ENCODE data around the gene SLC25A20. TPM values are rescaled to one million over a fixed set of nuclear protein-coding genes. Genes with fewer than 3 reads are reported as not detected.
A peak's percentile ranks its signal among the peaks of the same experiment; 100 is the strongest.
"Not testable (repeated sequence)": the region's sequence is repeated elsewhere in the genome, so short reads cannot be mapped to it uniquely, and the experiment has no call there.

Gene SLC25A20
- total RNA-seq, 4 donors from 2014 or later = 67.8 to 110 (median 83.4) TPM

DNA sequence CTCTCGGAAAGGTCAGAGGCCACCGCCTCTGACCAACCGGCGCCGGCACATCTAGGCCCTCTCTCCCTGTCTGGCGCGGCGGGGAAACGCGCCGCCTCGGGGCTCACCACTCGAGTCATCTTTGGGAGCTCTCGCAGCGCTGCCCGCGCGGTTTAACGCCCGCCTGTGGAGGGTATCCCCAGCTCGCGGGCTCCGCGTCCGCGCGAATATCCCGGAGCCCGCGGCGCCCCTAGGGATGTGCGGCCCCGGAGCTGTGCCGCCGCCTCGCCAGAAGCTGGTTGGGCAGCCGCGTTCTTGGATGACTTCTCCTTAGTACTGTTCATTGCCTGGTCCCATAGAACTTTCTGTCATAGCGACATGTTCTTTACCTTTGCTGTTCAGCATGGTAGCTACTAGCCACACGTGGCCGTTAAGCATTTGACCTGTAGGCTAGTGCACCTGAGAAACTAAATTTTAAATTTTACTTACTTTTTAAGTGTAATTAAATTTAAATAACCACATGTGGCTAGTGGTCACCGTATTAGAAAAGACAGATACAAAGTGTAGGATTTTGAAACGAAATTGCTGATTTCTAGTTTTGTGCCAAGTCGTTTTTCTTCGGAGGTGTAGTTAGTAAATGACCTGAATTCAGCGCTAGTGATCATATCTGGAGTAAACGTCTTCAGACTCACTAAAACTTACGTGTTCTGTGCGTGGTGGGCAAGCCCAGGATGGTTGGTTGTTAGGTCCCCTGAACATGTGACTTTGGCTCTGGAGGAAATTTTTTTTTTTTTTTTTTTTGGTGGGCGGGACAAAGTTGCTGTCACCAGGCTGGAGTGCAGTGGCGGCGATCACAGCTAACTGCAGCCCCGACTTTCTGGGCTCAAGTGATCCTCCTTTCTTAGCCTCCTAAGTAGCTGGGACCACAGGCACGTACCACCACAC, 20.8 kb upstream of the SLC25A20 start:
- Histone ChIP-seq H3K4me3 (peak overlapping the region; percentile 73 to 94 (median 92)), H3K36me3 (peaks cover 0 to 11% of the 10 kb centered on the region in 2 donors), H3K27me3 (no peaks in the 10 kb centered on the region), H3K27ac (peak overlapping the region; percentile 93 to 99 (median 96)), H3K4me1 (peaks cover 30 to 33% of the 10 kb centered on the region in 2 donors), H3K9me3 (no peaks in the 10 kb centered on the region)
- TF ChIP-seq, protein P1, sequence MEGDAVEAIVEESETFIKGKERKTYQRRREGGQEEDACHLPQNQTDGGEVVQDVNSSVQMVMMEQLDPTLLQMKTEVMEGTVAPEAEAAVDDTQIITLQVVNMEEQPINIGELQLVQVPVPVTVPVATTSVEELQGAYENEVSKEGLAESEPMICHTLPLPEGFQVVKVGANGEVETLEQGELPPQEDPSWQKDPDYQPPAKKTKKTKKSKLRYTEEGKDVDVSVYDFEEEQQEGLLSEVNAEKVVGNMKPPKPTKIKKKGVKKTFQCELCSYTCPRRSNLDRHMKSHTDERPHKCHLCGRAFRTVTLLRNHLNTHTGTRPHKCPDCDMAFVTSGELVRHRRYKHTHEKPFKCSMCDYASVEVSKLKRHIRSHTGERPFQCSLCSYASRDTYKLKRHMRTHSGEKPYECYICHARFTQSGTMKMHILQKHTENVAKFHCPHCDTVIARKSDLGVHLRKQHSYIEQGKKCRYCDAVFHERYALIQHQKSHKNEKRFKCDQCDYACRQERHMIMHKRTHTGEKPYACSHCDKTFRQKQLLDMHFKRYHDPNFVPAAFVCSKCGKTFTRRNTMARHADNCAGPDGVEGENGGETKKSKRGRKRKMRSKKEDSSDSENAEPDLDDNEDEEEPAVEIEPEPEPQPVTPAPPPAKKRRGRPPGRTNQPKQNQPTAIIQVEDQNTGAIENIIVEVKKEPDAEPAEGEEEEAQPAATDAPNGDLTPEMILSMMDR (IDR thresholded peaks at IDR 0.05 in 4 of 5, conservative IDR thresholded peaks at IDR 0.05 in 1 of 5) = no peak
- TF ChIP-seq POLR2A (IDR thresholded peaks at IDR 0.05) = no peak
- intact Hi-C loops (cut with DNase I; ENCODE audit: low total_unique reads) (loop anchor here (2.0 to 5.0 kb wide), 3 partner anchors 72 to 182 kb away; partner anchors contain the start of genes IMPDH2 and PRKAR2A), in situ Hi-C loops (cut with MboI; ENCODE audit: low sequenced_read_pairs in 4 of 4) (no loop called here)
- ATAC-seq (peak; percentile 52 to 58), DNase-seq (peak in 1 of 2 donors; percentile 39)

DNA sequence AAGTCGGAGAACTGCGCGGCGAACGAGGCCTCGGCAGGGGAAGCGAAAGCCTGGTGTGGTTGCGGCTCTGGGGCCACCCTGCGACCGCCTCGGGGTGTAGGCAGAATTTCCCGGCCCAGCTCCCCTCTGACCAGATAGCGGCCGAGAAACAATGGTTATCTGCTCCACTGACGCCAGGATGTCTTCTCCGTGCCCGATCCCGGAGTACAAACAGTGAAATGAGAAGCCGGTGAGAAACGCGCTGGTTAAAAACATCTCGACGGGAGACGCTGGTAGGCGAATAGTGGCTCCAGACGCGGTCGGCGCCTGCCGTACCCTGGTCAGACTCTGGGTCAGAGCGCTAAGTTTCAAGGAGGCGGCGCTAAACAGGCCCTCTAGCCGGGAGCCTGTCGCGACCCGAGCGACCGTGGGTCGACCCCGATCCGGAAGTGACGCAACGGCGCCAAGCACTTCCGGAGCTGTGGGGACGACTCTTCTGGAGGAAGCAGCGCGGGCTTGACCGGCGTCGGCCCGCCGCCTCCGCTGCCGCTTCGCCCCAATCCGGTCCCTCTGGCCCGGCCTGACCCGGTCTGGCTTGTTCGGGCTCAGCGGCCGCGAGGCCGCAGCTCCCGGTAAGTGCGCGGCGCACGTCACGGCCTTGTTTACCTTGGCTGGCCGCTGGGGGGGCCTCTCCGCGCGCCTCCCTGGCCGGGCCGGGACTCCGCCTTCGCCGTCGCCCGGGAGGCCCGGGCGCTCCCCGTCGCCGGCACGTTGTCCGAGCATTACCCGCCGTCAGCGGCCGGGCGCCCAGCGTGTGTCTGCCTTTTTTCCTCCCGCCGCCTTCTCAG, 19.9 kb upstream of the SLC25A20 start, which contains the start of gene ARIH2:
TSS of gene ARIH2 (plus strand) at position 455 of the 827 bp plus-strand sequence. CDS start 8,717 bp downstream, outside the sequence.
- Histone ChIP-seq H3K9me3 (no peaks in the 10 kb centered on the region), H3K27ac (peak within 1 kb of the TSS; percentile 93 to 99 (median 96)), H3K4me1 (peaks cover 30 to 33% of the 10 kb centered on the region in 2 donors), H3K4me3 (peak within 1 kb of the TSS; percentile 73 to 94 (median 92)), H3K27me3 (no peaks in the 10 kb centered on the region), H3K36me3 (peaks cover 0 to 6% of the 10 kb centered on the region in 2 donors)
- DNase-seq (peak; percentile 86 to 92), ATAC-seq (peak; percentile 92)
- TF ChIP-seq, protein P1 (IDR thresholded peaks at IDR 0.05 in 4 of 5, conservative IDR thresholded peaks at IDR 0.05 in 1 of 5) = peak; percentile 16 to 38 (median 30)
- TF ChIP-seq POLR2A (IDR thresholded peaks at IDR 0.05) = peak; percentile 93 to 94
- intact Hi-C loops (cut with DNase I; ENCODE audit: low total_unique reads) = loop anchor here (1.0 to 5.0 kb wide), 4 partner anchors 20 to 181 kb away; partner anchors contain the start of genes IMPDH2, PRKAR2A and SLC25A20
- in situ Hi-C loops (cut with MboI; ENCODE audit: low sequenced_read_pairs in 4 of 4) = no loop called here

DNA sequence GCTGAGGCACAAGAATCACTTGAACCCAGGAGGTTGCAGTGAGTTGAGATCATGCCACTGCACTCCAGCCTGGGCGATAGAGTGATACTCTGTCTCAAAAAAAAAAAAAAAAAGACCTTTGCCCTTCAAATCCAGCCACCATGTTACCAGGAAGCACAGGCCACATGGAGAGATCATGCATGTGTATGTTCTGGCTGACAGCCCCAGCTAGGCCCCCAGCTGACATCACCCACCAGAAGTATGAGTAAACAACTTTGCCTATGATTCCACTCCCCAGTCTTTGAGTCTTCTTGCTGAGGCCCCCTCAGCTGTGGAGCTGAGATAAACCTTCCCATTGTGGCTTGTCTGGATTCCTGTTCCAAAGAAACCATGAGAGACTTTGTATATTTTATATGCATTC, 16.6 kb upstream of the SLC25A20 start:
- DNase-seq = no peak
- no peaks in the 10 kb centered on the region for H3K9me3 ChIP-seq
- TF ChIP-seq, protein P1 (IDR thresholded peaks at IDR 0.05 in 4 of 5, conservative IDR thresholded peaks at IDR 0.05 in 1 of 5) = no peak
- TF ChIP-seq POLR2A (IDR thresholded peaks at IDR 0.05) = no peak
- peaks cover 13 to 17% of the 10 kb centered on the region in 2 donors for H3K4me1 ChIP-seq
- no peaks in the 10 kb centered on the region for H3K36me3 ChIP-seq
- no peak for ATAC-seq
- H3K27ac ChIP-seq = no peak overlapping the region
- no peaks in the 10 kb centered on the region for H3K27me3 ChIP-seq
- in situ Hi-C loops (cut with MboI; ENCODE audit: low sequenced_read_pairs in 4 of 4) (no loop called here), intact Hi-C loops (cut with DNase I; ENCODE audit: low total_unique reads) (loop anchor here (5.0 kb wide), 2 partner anchors 68 to 178 kb away; partner anchors contain the start of gene PRKAR2A)
- H3K4me3 ChIP-seq = no peak overlapping the region

DNA sequence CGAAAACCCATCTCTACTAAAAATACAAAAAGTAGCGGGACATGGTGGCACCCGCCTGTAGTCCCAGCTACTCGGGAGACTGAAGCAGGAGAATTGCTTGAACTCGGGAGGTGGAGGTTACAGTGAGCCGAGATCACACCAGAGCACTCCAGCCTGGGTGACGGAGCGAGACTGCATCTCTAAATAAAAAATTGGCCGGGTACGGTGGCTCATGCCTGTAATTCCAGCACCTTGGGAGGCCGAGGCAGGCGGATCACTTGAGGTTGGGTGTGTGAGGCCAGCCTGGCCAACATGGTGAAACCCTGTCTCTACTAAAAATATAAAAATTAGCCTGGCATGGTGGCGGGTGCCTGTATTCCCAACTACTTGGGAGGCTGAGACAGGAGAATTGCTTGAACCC, 8.3 kb upstream of the SLC25A20 start:
- H3K4me1 ChIP-seq; in situ Hi-C loops (cut with MboI; ENCODE audit: low sequenced_read_pairs in 4 of 4); H3K9me3 ChIP-seq; H3K27ac ChIP-seq; intact Hi-C loops (cut with DNase I; ENCODE audit: low total_unique reads); DNase-seq; H3K36me3 ChIP-seq; H3K27me3 ChIP-seq; H3K4me3 ChIP-seq; ATAC-seq: not testable (repeated sequence)

Data from gastrocnemius medialis (tissue), 4 donors.